GM10847 (cell line): ENCODE data around the gene NEK6.

Experiments used
- POLR2A ChIP-seq: IDR thresholded peaks from 2 replicates; pipeline ENCODE4 v1.6.1; 2011; ENCODE audit not compliant: insufficient read length; ENCODE audit errors: extremely low read depth

NEK6 gene

GRCh38 chr9:124325816-124326215 lies 68.1 kb downstream of the NEK6 start:
- no peak for TF ChIP-seq POLR2A

DNA sequence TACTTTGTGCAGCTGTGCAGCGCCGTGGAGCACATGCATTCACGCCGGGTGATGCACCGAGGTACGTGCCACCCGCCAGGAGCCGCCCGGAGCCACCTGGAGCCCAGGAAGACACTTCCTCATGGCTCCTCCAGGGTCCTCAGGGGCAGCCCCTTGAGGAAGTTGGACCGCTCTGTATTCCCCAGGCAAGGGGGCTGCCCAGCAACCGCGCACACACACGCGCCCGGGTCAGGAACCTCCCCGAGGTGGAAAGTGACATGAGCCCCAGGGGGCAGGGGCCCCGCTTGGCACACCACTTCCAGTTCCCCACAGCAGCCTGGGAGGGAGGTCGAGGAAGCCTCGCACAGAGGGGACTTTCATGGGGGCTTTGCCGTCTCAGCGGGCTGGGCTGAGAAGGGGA lies 68.6 kb downstream of the NEK6 start:
- TF ChIP-seq POLR2A, result no peak

DNA sequence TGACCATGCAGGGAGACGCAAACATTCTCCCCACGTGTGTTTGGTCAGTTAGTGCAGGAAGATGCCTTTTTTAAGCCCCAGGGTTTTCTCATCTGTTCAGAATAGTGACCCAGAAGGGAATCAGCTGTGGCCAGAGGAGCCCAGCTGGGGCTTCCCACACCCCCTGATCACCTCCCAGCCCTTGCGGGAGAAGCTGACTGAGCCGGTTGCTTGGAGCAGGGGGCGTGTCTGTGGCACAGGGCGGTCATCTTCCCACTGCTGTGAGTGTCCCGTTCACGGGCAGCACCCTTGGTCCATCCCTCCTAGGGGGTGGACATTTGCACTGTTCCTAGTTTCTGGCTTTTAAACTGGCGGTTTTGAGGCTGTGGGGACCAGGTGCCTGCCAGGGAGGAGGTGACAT lies 69.7 kb downstream of the NEK6 start:
- TF ChIP-seq POLR2A, result no peak

GRCh38 chr9:124328285-124328684 lies 70.5 kb downstream of the NEK6 start:
- no peak for TF ChIP-seq POLR2A

GRCh38 chr9:124329206-124329792 lies 71.5 kb downstream of the NEK6 start:
- TF ChIP-seq POLR2A, result no peak

DNA sequence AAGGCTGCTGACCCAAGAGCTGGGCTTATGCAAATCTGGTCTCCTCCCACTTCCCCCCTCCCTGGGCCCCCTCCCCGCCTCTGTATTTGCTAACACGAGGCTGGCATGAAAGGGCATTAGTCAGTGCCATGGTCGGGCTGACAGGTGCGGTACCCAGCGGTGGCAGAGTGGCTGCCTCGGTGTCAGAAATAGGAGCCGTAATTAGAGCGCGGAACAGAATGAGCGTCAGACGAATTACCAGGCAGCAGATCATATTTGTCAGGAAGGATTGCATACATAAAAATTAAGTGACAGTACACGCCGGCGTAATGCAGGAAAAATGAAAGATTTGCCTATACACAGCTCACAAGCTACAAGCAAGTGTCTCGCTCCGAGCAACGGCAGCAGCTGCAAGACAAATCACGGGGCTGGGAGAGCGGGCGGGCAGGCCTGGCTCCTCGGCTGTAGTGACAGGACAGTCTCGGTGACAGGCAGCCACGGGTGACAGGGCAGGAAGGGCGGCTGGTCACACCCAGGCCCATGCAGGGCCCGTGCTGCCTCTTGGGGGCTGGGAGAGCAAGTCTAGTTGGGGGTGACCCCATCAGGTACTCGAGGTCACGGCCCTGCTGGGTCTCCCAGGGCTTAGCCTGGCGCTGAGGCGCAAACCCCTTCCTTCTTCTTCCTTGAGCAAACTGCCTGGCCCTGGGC lies 72.4 kb downstream of the NEK6 start:
- no peak for TF ChIP-seq POLR2A

DNA sequence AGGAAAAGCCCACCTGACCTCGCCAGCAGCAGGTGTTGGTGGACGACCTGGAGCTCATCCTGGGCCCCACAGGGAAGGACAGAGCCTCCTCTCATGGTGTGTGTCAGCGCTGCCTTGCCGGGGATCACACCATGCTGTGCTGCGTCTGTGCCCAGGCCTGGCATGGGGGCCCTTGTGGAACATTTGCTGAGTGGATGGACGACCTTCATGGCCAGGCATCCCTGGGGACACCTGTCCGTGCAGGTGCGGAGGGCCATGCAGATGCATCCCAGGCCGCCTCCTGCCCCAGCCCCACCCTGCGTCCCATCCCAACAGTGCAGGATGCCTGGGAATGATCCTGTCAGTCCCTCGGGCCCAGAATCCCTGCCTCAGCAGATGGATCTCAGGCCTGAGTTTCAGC lies 73.8 kb downstream of the NEK6 start:
- TF ChIP-seq POLR2A, result no peak

GRCh38 chr9:124332361-124333202 lies 74.8 kb downstream of the NEK6 start:
- TF ChIP-seq POLR2A, result no peak

DNA sequence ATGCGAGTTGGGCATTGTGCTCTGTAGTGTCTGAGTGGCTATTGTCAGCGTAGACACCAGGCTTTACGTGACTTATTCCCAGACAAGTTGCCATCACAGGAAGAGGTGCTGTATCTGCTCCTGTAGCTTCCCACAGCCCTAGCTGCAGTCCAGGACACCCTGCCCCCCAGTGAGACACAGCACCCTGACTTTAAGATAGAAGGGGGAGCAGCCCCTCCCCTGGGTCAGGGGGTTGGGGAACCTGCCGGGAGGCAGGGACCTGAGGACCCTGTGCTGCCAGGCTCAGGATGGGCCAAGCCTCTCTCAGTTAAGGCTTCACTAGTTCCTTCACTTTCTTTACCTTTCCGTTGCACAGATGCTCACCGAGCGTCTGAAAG lies 75.4 kb downstream of the NEK6 start:
- no peak for TF ChIP-seq POLR2A

- no peak for TF ChIP-seq POLR2A
These were observed 77.0 kb downstream of the NEK6 start for GRCh38 chr9:124334568-124335319.

- TF ChIP-seq POLR2A, result no peak
These were observed 77.6 kb downstream of the NEK6 start for GRCh38 chr9:124335320-124335707.

DNA sequence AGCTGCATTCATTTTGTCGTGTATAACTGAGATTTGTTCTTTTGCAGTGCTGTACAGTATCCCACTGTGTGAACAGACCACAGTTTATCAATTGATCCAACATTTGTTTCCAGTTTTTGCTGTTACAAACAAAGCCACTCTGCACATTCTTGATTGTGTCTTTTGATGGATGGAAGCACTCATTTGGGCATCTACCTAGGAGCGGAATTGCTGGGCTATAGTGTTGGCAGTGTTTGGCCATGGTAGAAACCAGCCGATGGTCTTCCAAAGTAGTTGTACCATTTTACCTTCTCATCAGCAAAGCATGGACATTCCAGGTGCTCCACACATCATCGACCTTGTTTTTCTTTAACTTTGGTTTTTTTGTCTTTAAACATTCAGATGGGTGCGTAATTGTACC lies 79.8 kb downstream of the NEK6 start:
- TF ChIP-seq POLR2A, result no peak

DNA sequence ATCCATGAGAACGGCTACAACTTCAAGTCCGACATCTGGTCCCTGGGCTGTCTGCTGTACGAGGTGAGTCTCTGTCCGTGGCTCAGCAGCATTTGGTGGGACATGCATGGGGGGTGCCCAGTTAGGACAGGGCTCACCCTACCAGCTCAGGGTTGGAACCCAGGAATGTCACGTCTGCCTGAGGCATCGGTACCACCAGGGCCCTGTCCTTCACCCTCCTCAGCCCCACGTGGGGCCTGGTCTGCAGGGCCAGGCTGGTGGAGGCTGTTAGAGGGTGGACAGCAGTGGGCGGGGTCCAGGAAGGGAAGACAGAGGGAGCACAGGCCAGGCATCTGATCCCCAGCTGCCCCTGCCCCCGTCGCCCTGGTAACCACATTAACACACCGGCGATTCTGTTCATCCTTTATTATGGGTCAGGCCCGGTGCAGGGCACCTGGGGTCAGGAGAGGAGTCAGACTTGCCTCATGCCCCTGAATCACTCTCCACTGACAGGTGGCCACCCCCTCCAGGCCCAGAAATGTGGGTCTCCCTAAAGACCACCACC lies 81.9 kb downstream of the NEK6 start:
- TF ChIP-seq POLR2A, result no peak

DNA sequence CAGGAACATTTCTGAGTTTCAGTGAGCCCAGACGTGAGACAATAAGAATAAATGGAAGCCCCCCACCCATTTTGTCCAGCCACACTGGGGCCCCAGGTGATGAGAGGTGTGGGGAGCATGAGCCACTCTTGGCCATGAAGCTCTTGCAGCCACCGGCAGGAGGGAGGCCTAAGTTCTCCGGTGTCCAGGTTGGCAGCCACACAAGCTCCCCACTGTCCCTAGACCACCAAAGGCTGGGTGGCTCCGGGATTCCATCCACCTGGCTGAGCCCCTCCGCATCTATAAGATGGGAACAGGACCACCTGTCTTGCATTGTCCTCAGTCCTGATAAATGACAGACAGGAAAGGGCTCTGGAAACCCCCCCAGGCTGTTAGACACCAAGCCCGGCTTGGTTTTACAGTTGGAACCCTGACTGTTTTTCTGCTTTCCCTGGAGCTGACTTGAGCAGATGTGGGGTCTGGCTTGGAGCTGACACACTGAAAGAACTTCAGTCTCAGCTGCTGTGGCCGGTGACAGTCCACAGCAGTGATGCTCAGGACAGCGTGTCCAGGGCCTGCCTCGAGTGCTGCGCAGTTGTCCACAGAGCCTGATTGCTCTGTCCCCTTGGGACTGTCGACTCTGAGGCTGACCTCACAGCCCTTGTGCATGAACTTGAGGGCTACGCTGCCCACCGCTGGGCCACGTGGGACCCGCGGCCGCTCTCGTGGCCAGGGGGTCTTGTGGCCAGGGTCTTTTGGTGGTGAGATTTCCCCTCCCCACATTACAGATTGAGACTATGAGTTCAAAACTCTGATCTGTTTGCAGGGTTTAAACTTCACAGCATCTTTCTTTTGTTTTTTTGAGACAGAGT lies 82.7 kb downstream of the NEK6 start:
- no peak for TF ChIP-seq POLR2A
